Osteoblast (primary cell): ENCODE data around the gene ROBO2. TPM values are rescaled to one million over a fixed set of nuclear protein-coding genes. Genes with fewer than 3 reads are reported as not detected.
"Not testable (repeated sequence)": the region's sequence is repeated elsewhere in the genome, so short reads cannot be mapped to it uniquely, and the experiment has no call there.

Experiments used
- DNase-seq: peaks from one replicate; pipeline ENCODE4 v3.0.0; 2011; ENCODE audit warnings: low spot score, mixed read lengths; ENCODE audit not compliant: insufficient read length; ENCODE audit errors: missing footprints
- H2AFZ ChIP-seq: 2 replicates; pipeline ENCODE4 v1.6.0; 2011; ENCODE audit warnings: mild to moderate bottlenecking, low read length
- H3K27ac ChIP-seq: 2 replicates; pipeline ENCODE4 v1.5.1; 2011; ENCODE audit warnings: mild to moderate bottlenecking, low read depth, low read length, moderate library complexity
- H3K27me3 ChIP-seq: 2 replicates; pipeline ENCODE4 v1.6.0; 2012; ENCODE audit warnings: mild to moderate bottlenecking, control low read depth, inconsistent platforms, low read length, moderate library complexity; ENCODE audit not compliant: insufficient read depth
- H3K36me3 ChIP-seq: 2 replicates; pipeline ENCODE4 v1.5.1; 2011; ENCODE audit warnings: mild to moderate bottlenecking, low read length, control low read depth, moderate library complexity; ENCODE audit not compliant: insufficient read depth
- H3K4me1 ChIP-seq: 2 replicates; pipeline ENCODE4 v1.5.1; 2011; ENCODE audit warnings: mild to moderate bottlenecking, low read length, control low read depth, moderate library complexity; ENCODE audit not compliant: insufficient read depth
- H3K4me2 ChIP-seq: 2 replicates; pipeline ENCODE4 v1.6.0; 2011; ENCODE audit warnings: mild to moderate bottlenecking, low read length; ENCODE audit not compliant: insufficient read depth
- H3K4me3 ChIP-seq: fragments of 200-600 bp; sonication (generic); 3 replicates; pipeline ENCODE4 v1.5.1; 2012; ENCODE audit warnings: mild to moderate bottlenecking, low read length, inconsistent platforms; ENCODE audit not compliant: insufficient read depth
- H3K79me2 ChIP-seq: 2 replicates; pipeline ENCODE4 v1.6.0; 2012; ENCODE audit warnings: mild to moderate bottlenecking, low read length, control low read depth, inconsistent platforms; ENCODE audit not compliant: insufficient read depth
- H3K9me3 ChIP-seq: 2 replicates; pipeline ENCODE4 v1.5.1; 2011; ENCODE audit warnings: low read depth, low read length, control low read depth
- H4K20me1 ChIP-seq: 2 replicates; pipeline ENCODE4 v1.6.0; 2012; ENCODE audit warnings: mild to moderate bottlenecking, low read length, control low read depth; ENCODE audit not compliant: insufficient read depth
- total RNA-seq: library from RNA; depleted of rRNA; stranded (reverse); fragments of >200 nt; gene quantifications from 2 replicates; pipeline ENCODE4 v1.2.3, GENCODE V29; 2012
- TF ChIP-seq, protein P1 (sequence below): IDR thresholded peaks from 2 replicates; pipeline ENCODE4 v1.5.1; 2011; ENCODE audit warnings: mild to moderate bottlenecking, low read depth, low read length, moderate library complexity; ENCODE audit errors: extremely low read depth

ROBO2 gene
- total RNA-seq, 1 donor: 0.36 TPM

DNA sequence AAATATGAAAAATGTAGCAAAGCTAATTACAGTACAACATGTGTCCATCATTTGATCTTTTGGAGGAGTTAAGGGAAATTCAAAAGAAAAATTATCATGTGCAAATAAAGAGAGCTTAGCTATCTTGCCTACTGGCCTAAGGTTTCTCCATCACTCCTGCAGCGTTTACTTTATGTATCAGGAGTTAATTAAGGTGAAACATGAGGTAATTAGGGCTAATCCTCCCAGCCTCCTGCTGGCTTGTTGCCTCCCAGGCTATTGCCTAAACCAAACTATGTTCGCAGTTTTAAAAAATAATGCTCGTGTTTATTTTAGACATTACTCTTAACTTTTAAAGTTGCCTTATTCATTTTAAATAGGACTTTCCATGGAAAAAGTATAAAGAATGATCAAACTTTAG is 367.5 kb downstream of the ROBO2 start:
- H3K79me2 ChIP-seq: no peaks in the 10 kb centered on the region
- H3K9me3 ChIP-seq: no peaks in the 10 kb centered on the region
- no peaks in the 10 kb centered on the region for H3K36me3 ChIP-seq
- TF ChIP-seq, protein P1, sequence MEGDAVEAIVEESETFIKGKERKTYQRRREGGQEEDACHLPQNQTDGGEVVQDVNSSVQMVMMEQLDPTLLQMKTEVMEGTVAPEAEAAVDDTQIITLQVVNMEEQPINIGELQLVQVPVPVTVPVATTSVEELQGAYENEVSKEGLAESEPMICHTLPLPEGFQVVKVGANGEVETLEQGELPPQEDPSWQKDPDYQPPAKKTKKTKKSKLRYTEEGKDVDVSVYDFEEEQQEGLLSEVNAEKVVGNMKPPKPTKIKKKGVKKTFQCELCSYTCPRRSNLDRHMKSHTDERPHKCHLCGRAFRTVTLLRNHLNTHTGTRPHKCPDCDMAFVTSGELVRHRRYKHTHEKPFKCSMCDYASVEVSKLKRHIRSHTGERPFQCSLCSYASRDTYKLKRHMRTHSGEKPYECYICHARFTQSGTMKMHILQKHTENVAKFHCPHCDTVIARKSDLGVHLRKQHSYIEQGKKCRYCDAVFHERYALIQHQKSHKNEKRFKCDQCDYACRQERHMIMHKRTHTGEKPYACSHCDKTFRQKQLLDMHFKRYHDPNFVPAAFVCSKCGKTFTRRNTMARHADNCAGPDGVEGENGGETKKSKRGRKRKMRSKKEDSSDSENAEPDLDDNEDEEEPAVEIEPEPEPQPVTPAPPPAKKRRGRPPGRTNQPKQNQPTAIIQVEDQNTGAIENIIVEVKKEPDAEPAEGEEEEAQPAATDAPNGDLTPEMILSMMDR: no peak
- H4K20me1 ChIP-seq: no peaks in the 10 kb centered on the region
- no peak overlapping the region for H3K27ac ChIP-seq
- H3K4me2 ChIP-seq: no peak overlapping the region
- no peaks in the 10 kb centered on the region for H3K27me3 ChIP-seq
- DNase-seq: no peak
- H3K4me3 ChIP-seq: no peak overlapping the region
- no peak overlapping the region for H2AFZ ChIP-seq
- H3K4me1 ChIP-seq: no peaks in the 10 kb centered on the region

DNA sequence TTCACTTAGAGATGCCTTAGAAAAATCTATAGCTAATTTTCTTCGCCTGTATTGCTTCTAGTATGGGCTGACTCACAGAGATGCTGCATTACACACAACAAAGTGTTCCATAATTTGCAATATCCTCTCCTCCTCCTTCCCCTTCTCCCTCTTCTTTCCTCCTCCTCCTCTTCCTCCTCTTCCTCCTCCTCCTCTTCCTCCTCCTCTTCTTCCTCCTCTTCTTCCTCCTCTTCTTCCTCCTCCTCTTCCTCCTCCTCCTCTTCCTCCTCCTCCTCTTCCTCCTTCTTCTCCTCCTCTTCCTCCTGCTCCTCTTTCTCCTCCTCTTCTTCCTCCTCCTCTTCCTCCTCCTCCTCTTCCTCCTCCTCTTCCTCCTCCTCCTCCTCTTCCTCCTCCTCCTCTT is 370.4 kb downstream of the ROBO2 start:
- H3K27ac ChIP-seq, H3K4me3 ChIP-seq, H2AFZ ChIP-seq, H3K9me3 ChIP-seq, H4K20me1 ChIP-seq, DNase-seq, H3K4me1 ChIP-seq, H3K4me2 ChIP-seq, H3K27me3 ChIP-seq, H3K36me3 ChIP-seq, H3K79me2 ChIP-seq: not testable (repeated sequence)

DNA sequence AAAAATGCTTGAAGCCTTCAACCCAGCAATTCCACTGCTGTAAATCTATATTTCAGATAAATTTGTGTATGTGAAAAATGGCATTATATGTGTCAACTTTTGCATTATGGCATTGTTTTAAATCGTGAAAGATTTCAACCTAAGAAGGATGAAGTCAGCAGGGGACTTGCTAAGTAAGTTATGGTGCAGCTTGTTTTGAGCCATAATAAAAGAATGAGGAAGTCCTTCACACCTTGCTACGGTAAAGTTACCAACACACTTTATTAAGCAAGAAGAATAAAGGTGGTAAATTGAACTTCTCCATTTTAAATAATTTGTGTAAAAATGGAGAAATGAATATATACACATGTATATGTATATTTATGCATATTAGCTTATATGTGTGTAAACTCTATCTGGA is 371.4 kb downstream of the ROBO2 start:
- Histone ChIP-seq H4K20me1 (no peaks in the 10 kb centered on the region), H2AFZ (no peak overlapping the region), H3K27ac (no peak overlapping the region), H3K4me3 (no peak overlapping the region), H3K27me3 (no peaks in the 10 kb centered on the region), H3K36me3 (no peaks in the 10 kb centered on the region), H3K9me3 (no peaks in the 10 kb centered on the region), H3K4me2 (no peak overlapping the region), H3K4me1 (no peaks in the 10 kb centered on the region), H3K79me2 (no peaks in the 10 kb centered on the region)
- TF ChIP-seq, protein P1: no peak
- DNase-seq: no peak

DNA sequence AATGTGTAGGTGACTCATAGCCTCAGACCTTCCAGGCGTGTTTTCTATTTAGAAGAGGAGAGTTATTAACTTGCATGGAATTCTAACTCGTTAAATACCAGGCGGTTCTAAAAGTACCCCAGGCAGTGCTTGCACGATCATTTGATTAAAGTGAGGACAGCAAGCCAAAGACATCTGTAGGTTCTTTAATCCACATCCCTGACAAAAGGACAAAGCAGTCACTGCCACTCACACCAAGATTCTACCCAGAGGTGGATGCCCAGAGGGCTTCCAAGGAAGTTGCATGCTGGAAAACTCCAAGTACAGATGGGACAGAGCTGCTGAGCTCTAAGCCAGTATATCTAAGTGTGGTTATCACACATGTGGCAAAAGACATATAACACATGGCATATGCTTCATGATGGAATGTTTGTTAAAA is 372.1 kb downstream of the ROBO2 start:
- H3K36me3 ChIP-seq: no peaks in the 10 kb centered on the region
- no peak overlapping the region for H3K27ac ChIP-seq
- H4K20me1 ChIP-seq: no peaks in the 10 kb centered on the region
- DNase-seq: no peak
- no peaks in the 10 kb centered on the region for H3K4me1 ChIP-seq
- no peak overlapping the region for H2AFZ ChIP-seq
- H3K4me2 ChIP-seq: no peak overlapping the region
- TF ChIP-seq, protein P1: no peak
- H3K79me2 ChIP-seq: no peaks in the 10 kb centered on the region
- H3K4me3 ChIP-seq: no peak overlapping the region
- no peaks in the 10 kb centered on the region for H3K27me3 ChIP-seq
- no peaks in the 10 kb centered on the region for H3K9me3 ChIP-seq
